AG04450 (cell line): Measurements from ENCODE around the gene SLC39A6. TPM values are rescaled to one million over a fixed set of nuclear protein-coding genes. Genes with fewer than 3 reads are reported as not detected.
A peak's percentile ranks its signal among the peaks of the same experiment; 100 is the strongest.

Experiments used
- CTCF ChIA-PET: fragments of 300-600, 350-600 bp; formaldehyde crosslinking; extraction: SDS; loops from one replicate; lab custom pipeline; 2022; ENCODE audit warnings: antibody characterized with exemption, inconsistent platforms; lab: Charles Lee
- POLR2A ChIA-PET: fragments of 350-600 bp; formaldehyde crosslinking; extraction: SDS; loops from one replicate; lab custom pipeline; 2021; ENCODE audit warnings: antibody characterized with exemption, inconsistent platforms; lab: Yijun Ruan, JAX
- DNase-seq: peaks from one replicate; pipeline ENCODE4 v3.0.0-alpha.2; 2011; ENCODE audit warnings: low read depth, low spot score
- H3K27ac ChIP-seq: one replicate; pipeline ENCODE4 v1.5.1; 2012; ENCODE audit warnings: low read depth, low read length, control low read depth
- H3K27me3 ChIP-seq: one replicate; pipeline ENCODE4 v1.6.0; 2012; ENCODE audit warnings: low read length; ENCODE audit not compliant: control insufficient read depth, insufficient read depth
- H3K4me3 ChIP-seq: 2 replicates; pipeline ENCODE4 v1.5.1; 2011; ENCODE audit warnings: mild to moderate bottlenecking, low read depth, low read length, control low read depth
- H3K9me3 ChIP-seq: 2 replicates; pipeline ENCODE4 v1.5.1; 2012; ENCODE audit warnings: low read length; ENCODE audit not compliant: control insufficient read depth, insufficient read depth
- polyA plus RNA-seq: library from polyadenylated mRNA; depleted of rRNA; stranded (reverse); fragments of >200 nt; gene quantifications from 2 replicates; pipeline ENCODE4 v1.2.3, GENCODE V29; 2011
- TF ChIP-seq, protein P1 (sequence below): IDR thresholded peaks from 2 replicates; pipeline ENCODE4 v1.5.1; 2011; ENCODE audit warnings: low read depth, low read length, control low read depth, inconsistent platforms

SLC39A6 gene
- polyA plus RNA-seq, 1 experiment = 123 TPM

DNA sequence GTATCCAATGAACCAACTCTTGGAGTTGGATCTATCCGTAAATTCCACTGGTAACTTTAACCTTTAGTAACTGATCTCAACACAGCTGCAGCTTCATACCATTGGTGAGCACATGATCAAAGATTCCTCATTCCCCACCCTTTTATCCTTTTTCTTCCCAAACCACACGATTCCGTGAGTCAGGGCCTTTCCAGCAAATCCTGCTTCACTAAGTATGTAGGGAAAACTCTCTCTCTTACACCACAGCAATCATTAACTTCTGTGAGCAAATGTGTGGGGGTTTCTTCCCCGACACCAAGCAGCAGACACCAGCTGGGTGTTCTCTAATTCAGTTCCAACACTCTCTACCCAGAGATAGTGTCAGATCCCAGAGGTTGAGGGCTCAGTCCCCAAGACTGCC is 24.1 kb upstream of the SLC39A6 start:
- H3K27ac ChIP-seq = peak overlapping the region; percentile 94
- ChIA-PET POLR2A (interaction anchor here (0.5 kb wide), 1 partner anchor 17 kb away, joined by 3 read pairs; no protein-coding TSS in a partner anchor), CTCF (interaction anchor here (0.8 to 1.7 kb wide), 3 partner anchors 9 to 57 kb away, joined by 3 to 4 read pairs (median 4); partner anchors contain the start of gene ELP2)

DNA sequence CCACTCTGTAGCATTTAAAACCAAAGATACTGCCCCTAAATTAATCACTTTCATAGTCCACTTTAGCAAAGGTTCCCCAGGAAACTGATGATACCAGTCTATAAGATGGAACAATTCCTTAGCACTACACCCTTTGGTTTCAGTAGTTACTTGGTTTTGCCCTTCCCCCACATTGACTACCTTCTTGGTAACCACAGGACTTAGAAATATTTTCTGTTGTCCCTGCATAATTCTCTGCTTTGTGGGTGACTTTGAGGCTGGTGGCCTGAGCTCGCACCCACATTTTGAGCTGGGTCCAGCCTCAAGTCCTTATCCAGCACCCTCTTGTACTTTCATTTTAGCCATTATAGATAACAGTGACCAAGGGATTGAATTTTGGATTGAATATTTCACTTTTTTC is 23.6 kb upstream of the SLC39A6 start:
- CTCF ChIA-PET = interaction anchor here (0.8 to 1.7 kb wide), 3 partner anchors 9 to 57 kb away, joined by 3 to 4 read pairs (median 4); partner anchors contain the start of gene ELP2
- no peak overlapping the region for H3K4me3 ChIP-seq
- no peaks in the 10 kb centered on the region for H3K9me3 ChIP-seq
- TF ChIP-seq, protein P1, sequence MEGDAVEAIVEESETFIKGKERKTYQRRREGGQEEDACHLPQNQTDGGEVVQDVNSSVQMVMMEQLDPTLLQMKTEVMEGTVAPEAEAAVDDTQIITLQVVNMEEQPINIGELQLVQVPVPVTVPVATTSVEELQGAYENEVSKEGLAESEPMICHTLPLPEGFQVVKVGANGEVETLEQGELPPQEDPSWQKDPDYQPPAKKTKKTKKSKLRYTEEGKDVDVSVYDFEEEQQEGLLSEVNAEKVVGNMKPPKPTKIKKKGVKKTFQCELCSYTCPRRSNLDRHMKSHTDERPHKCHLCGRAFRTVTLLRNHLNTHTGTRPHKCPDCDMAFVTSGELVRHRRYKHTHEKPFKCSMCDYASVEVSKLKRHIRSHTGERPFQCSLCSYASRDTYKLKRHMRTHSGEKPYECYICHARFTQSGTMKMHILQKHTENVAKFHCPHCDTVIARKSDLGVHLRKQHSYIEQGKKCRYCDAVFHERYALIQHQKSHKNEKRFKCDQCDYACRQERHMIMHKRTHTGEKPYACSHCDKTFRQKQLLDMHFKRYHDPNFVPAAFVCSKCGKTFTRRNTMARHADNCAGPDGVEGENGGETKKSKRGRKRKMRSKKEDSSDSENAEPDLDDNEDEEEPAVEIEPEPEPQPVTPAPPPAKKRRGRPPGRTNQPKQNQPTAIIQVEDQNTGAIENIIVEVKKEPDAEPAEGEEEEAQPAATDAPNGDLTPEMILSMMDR = no peak
- POLR2A ChIA-PET = interaction anchor here (0.5 kb wide), 1 partner anchor 17 kb away, joined by 3 read pairs; no protein-coding TSS in a partner anchor
- no peaks in the 10 kb centered on the region for H3K27me3 ChIP-seq
- no peak for DNase-seq
- H3K27ac ChIP-seq = peak overlapping the region; percentile 80

More for the DNA sequence above, 24.1 kb upstream of the SLC39A6 start:
- H3K4me3 ChIP-seq = no peak overlapping the region
- TF ChIP-seq, protein P1 = no peak
- DNase-seq = peak; percentile 77
- H3K27me3 ChIP-seq = no peaks in the 10 kb centered on the region
- no peaks in the 10 kb centered on the region for H3K9me3 ChIP-seq

DNA sequence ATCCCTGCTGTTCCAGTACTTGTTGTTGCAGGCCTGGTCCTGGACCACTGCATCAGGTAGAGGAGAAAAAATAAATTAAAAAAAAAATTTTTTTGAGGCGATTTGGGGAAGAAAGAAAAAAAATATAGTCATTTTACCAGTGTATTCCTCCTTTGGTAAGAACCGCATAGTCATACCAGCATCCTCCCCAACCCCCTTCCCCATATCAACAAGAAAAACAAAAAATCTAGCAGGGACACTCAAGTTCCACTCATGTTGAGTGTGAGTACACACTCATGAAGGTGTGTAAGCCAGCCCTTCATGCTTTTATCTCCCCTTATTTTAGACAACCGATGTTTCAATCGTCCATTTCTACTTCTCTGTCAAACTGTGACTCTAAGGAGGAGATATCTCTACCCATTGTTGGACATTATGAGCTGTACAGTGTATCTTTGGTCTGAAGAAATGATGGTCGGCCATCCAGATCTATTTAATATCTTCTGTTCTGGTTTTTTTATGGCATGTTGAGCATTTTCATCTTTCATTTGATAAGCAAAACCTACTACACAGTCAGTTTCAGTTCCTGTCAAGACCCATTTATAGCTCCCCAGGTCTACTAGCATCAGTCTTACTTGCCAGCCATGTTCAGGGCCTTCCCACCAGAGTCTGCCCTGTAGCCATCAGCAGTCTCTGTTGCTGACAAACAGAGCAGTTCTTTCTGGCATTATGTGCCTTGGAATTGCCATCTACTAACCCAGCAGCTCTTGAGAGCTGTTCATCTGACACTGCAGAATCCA is 20.6 kb upstream of the SLC39A6 start:
- Histone ChIP-seq H3K4me3 (no peak overlapping the region), H3K27ac (no peak overlapping the region), H3K27me3 (no peaks in the 10 kb centered on the region), H3K9me3 (no peaks in the 10 kb centered on the region)
- ChIA-PET CTCF (interaction anchor here (0.6 to 1.3 kb wide), 3 partner anchors 9 to 135 kb away, joined by 3 to 5 read pairs (median 4); no protein-coding TSS in a partner anchor), POLR2A (interaction anchor here (0.7 kb wide), 2 partner anchors 8 to 16 kb away, joined by 5 to 6 read pairs; no protein-coding TSS in a partner anchor)
- TF ChIP-seq, protein P1 = no peak
- DNase-seq = no peak

DNA sequence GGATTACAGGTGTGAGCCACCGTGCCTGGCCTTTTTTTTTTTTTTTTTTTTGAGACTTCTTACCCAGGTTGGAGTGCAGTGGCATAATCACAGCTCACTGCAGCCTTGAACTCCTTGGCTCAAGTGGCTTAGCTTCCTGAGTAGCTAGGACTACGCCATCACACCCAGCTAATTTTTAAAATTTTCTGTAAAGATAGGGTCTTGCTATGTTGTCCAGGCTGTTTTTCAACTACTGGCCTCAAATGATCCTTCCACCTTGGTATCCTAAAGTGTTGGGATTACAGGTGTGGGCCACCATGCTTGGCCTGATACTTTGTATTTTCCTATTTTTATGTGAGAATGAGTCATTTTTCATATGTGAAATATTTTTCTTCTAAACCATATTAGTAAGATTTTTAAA is 14.3 kb upstream of the SLC39A6 start:
- Histone ChIP-seq H3K9me3 (no peaks in the 10 kb centered on the region), H3K27me3 (no peaks in the 10 kb centered on the region), H3K27ac (no peak overlapping the region), H3K4me3 (no peak overlapping the region)
- ChIA-PET POLR2A (no interaction called here), CTCF (no interaction called here)
- TF ChIP-seq, protein P1 = no peak
- no peak for DNase-seq

DNA sequence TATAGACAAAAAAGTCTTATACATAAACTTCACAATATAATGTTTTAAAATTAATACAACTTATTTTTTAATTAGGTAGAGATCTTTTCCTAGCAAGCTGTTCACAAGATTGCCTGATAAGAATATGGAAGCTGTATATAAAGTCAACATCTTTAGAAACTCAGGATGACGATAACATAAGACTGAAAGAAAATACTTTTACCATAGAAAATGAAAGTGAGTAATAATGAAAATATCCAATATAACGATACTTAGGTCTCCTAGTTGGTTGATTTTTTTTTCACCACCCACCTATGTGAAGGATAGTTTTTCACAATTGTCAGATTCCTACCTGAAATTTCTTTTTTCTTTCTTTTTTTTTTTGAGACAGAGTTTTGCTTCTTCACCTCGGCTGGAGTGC is 13.6 kb upstream of the SLC39A6 start:
- CTCF ChIA-PET = no interaction called here
- H3K9me3 ChIP-seq = no peaks in the 10 kb centered on the region
- TF ChIP-seq, protein P1 = no peak
- no peak for DNase-seq
- H3K27me3 ChIP-seq = no peaks in the 10 kb centered on the region
- H3K27ac ChIP-seq = no peak overlapping the region
- POLR2A ChIA-PET = no interaction called here
- no peak overlapping the region for H3K4me3 ChIP-seq
